Measurements from ENCODE around the gene PSEN2.

- no peak for TF ChIP-seq EP300 (IDR thresholded peaks at IDR 0.05; ENCODE audit: borderline replicate concordance)
- TF ChIP-seq CEBPB (IDR thresholded peaks at IDR 0.05), result no peak
- TF ChIP-seq RAD21 (IDR thresholded peaks at IDR 0.05; ENCODE audit: low read depth), result no peak
- no peak for TF ChIP-seq EGR1 (IDR thresholded peaks at IDR 0.05)
- TF ChIP-seq REST (IDR thresholded peaks at IDR 0.05; ENCODE audit: low read depth), result no peak
- no peak for TF ChIP-seq MAX (IDR thresholded peaks at IDR 0.05)
- no peak for TF ChIP-seq NFIC (IDR thresholded peaks at IDR 0.05)
- TF ChIP-seq TCF12 (IDR thresholded peaks at IDR 0.05; ENCODE audit: low read depth), result no peak
- no peak for TF ChIP-seq FOXM1 (IDR thresholded peaks at IDR 0.05; ENCODE audit: borderline replicate concordance, low read depth)
- no peak for TF ChIP-seq YY1 (IDR thresholded peaks at IDR 0.05; ENCODE audit: low read depth)
- no peak for TF ChIP-seq TAF1 (IDR thresholded peaks at IDR 0.05; ENCODE audit: low read depth)
- no peak for TF ChIP-seq USF1 (IDR thresholded peaks at IDR 0.05)
- TF ChIP-seq ZBTB7A (IDR thresholded peaks at IDR 0.05; ENCODE audit: low read depth), result no peak
Observed at GRCh38 chr1:226893936-226894335, 23.5 kb downstream of the PSEN2 start.
